Kidney (tissue), 14 donors: ENCODE measurements around the gene NR2F6. TPM values are rescaled to one million over a fixed set of nuclear protein-coding genes. Genes with fewer than 3 reads are reported as not detected.

Source experiments
- DNase-seq, 5 donors: peaks; one replicate each; pipeline ENCODE4 v3.0.0-alpha.2; 2013 to 2020
- FAIRE-seq: peaks from 2 replicates; lab custom pipeline; 2012; peaks lifted over from hg19 to GRCh38; lab: Jason Lieb, UNC
- H3K27ac ChIP-seq, 2 donors: one replicate each; pipeline ENCODE4 v1.7.0; 2013; ENCODE audit warnings: low read depth in 2 of 2, low read length in 2 of 2, inconsistent platforms in 1 of 2
- H3K27me3 ChIP-seq: one replicate; pipeline ENCODE4 v1.7.1; 2013; ENCODE audit warnings: low read length, inconsistent platforms; ENCODE audit not compliant: control insufficient read depth, insufficient read depth
- H3K36me3 ChIP-seq, 3 donors: one replicate each; pipeline versions ENCODE4 v1.7.0 to v1.7.1; 2013; ENCODE audit warnings: low read length in 3 of 3, control low read depth in 1 of 3, inconsistent platforms in 1 of 3; ENCODE audit not compliant: insufficient read depth in 3 of 3, control insufficient read depth in 2 of 3
- H3K4me1 ChIP-seq, 3 donors: one replicate each; pipeline versions ENCODE4 v1.7.0 to v1.7.1; 2013; ENCODE audit warnings: low read length in 3 of 3, inconsistent platforms in 1 of 3, low read depth in 1 of 3; ENCODE audit not compliant: control insufficient read depth in 2 of 3, insufficient read depth in 2 of 3
- H3K4me3 ChIP-seq, 3 donors: one replicate each; pipeline versions ENCODE4 v1.7.0 to v1.8.1; 2013; ENCODE audit warnings: low read length in 3 of 3, control low read depth in 1 of 3, inconsistent platforms in 1 of 3
- H3K9ac ChIP-seq, 3 donors: one replicate each; pipeline versions ENCODE4 v1.7.0 to v1.7.1; 2013; ENCODE audit warnings: low read length in 3 of 3, control low read depth in 1 of 3, inconsistent platforms in 1 of 3
- H3K9me3 ChIP-seq, 3 donors: one replicate each; pipeline versions ENCODE4 v1.7.0 to v1.7.1; 2013; ENCODE audit warnings: low read length in 3 of 3, control low read depth in 1 of 3, inconsistent platforms in 1 of 3; ENCODE audit not compliant: control insufficient read depth in 2 of 3, insufficient read depth in 1 of 3
- CTCF ChIP-seq: IDR thresholded peaks from 3 replicates; pipeline ENCODE4 v1.5.1; 2012; ENCODE audit warnings: mild to moderate bottlenecking, moderate library complexity, borderline replicate concordance; ENCODE audit not compliant: insufficient read depth; ENCODE audit errors: extremely low read depth
- intact Hi-C: fragments of 100-400 bp; cut with DNase I; formaldehyde crosslinking; loops from one replicate; pipeline ENCODE4 v1.11.1; 2022
- polyA plus RNA-seq: library from polyadenylated mRNA; stranded (reverse); fragments of 350-450 nt; fragmentation: Illumina TruSeq; extraction: RNeasy Lipid Tissue Mini Kit (QIAGEN cat#74804); gene quantifications from one replicate; pipeline ENCODE4 v1.2.3, GENCODE V29; 2014; ENCODE audit warnings: low read depth, low replicate concordance; ENCODE audit not compliant: insufficient read depth
- total RNA-seq: library from RNA; stranded (reverse); fragmentation: NEBNext Ultra II Directional; extraction: Animal tissue kit (Norgen Biotek cat#: 25700); gene quantifications from one replicate; pipeline ENCODE4 v1.2.1, GENCODE V29; 2021
- donor health status: control.
- donor health status: control.
- donor health status: control.
- donor health status: control.
- donor health status: control.
- donor health status: DM: yes; HTN: yes; CAD: no.
- donor health status: Normal renal cell carcinoma (clear cell type).

The NR2F6 gene
- total and polyA plus RNA-seq, 2 donors from 2014 or later: 46.8 to 60.2 TPM

GRCh38 chr19:17263712-17264640, 18.3 kb upstream of the NR2F6 start:
- no peak for FAIRE-seq
- no peak for DNase-seq
- intact Hi-C loops: no loop called here

GRCh38 chr19:17262557-17262956, 16.8 kb upstream of the NR2F6 start:
- intact Hi-C loops: no loop called here
- Histone ChIP-seq H3K9me3 (peaks cover 0 to 9% (median 0%) of the 10 kb centered on the region in 3 donors), H3K27ac (no peak overlapping the region), H3K4me3 (no peak overlapping the region), H3K4me1 (peaks cover 0 to 2% (median 0%) of the 10 kb centered on the region in 3 donors), H3K9ac (no peak overlapping the region), H3K36me3 (no peaks in the 10 kb centered on the region), H3K27me3 (no peaks in the 10 kb centered on the region)
- no peak for FAIRE-seq
- DNase-seq: no peak
- no peak for TF ChIP-seq CTCF

More at GRCh38 chr19:17263712-17264640, 18.3 kb upstream of the NR2F6 start:
- peaks cover 0 to 5% (median 4%) of the 10 kb centered on the region in 3 donors for H3K4me1 ChIP-seq
- H3K36me3 ChIP-seq: no peaks in the 10 kb centered on the region
- H3K27ac ChIP-seq: peak overlapping the region; percentile 39 to 69
- no peak for TF ChIP-seq CTCF
- H3K4me3 ChIP-seq: peak overlapping the region in 2 of 3 donors; percentile 36 to 66
- no peaks in the 10 kb centered on the region for H3K27me3 ChIP-seq
- peaks cover 0 to 9% (median 0%) of the 10 kb centered on the region in 3 donors for H3K9me3 ChIP-seq
- H3K9ac ChIP-seq: peak overlapping the region in 2 of 3 donors; percentile 11 to 67

- peak; percentile 80 to 92 (median 85) for DNase-seq
- no peak for FAIRE-seq
- Histone ChIP-seq H3K9me3 (peaks cover 0 to 9% (median 0%) of the 10 kb centered on the region in 3 donors), H3K4me1 (peaks cover 0 to 2% (median 0%) of the 10 kb centered on the region in 3 donors), H3K36me3 (no peaks in the 10 kb centered on the region), H3K27me3 (no peaks in the 10 kb centered on the region), H3K9ac (no peak overlapping the region), H3K4me3 (no peak overlapping the region), H3K27ac (no peak overlapping the region)
- TF ChIP-seq CTCF: peak; percentile 88
- intact Hi-C loops: no loop called here
These were observed 15.2 kb upstream of the NR2F6 start for GRCh38 chr19:17260842-17261325.
